Measurements from ENCODE around the gene ADAM11. TPM values are rescaled to one million over a fixed set of nuclear protein-coding genes. Genes with fewer than 3 reads are reported as not detected.

The ADAM11 gene
- total and polyA plus RNA-seq, 7 donors: under 0.01 to 3.3 (median 2.5) TPM; not detected in 1

GRCh38 chr17:44757918-44758413, 822 bp upstream of the ADAM11 start:
- Histone ChIP-seq H3K27ac (no peak overlapping the region), H3K36me3 (no peaks in the 10 kb centered on the region), H3K27me3 (peaks cover 14 to 51% (median 34%) of the 10 kb centered on the region in 3 donors), H3K4me1 (peaks cover 0 to 16% (median 14%) of the 10 kb centered on the region in 4 donors), H3K9me3 (no peaks in the 10 kb centered on the region), H3K4me3 (peak overlapping the region in 1 of 4 donors; percentile 52)
- DNase-seq: no peak
- WGBS, 2 donors: 34 to 46% methylated on average over 5 of the region's 5 CpGs
- no peak for TF ChIP-seq CTCF (IDR thresholded peaks at IDR 0.05)
- TF ChIP-seq EP300 (IDR thresholded peaks at IDR 0.05): no peak
- no peak for TF ChIP-seq POLR2A (IDR thresholded peaks at IDR 0.05)
- no peak for TF ChIP-seq POLR2AphosphoS5 (IDR thresholded peaks at IDR 0.05)
- intact Hi-C loops (cut with DNase I): no loop called here

GRCh38 chr17:44759086-44759915, 513 bp downstream of the ADAM11 start:
- TF ChIP-seq EP300 (IDR thresholded peaks at IDR 0.05) (no peak), POLR2A (IDR thresholded peaks at IDR 0.05) (no peak), POLR2AphosphoS5 (IDR thresholded peaks at IDR 0.05) (no peak), CTCF (IDR thresholded peaks at IDR 0.05) (no peak)
- WGBS, 2 donors: 5 to 7% methylated on average over 60 of the region's 60 CpGs
- Histone ChIP-seq H3K4me1 (peaks cover 0 to 16% (median 14%) of the 10 kb centered on the region in 4 donors), H3K9me3 (no peaks in the 10 kb centered on the region), H3K27ac (no peak overlapping the region), H3K4me3 (peak overlapping the region; percentile 26 to 53 (median 44)), H3K27me3 (peaks cover 14 to 52% (median 34%) of the 10 kb centered on the region in 3 donors), H3K36me3 (no peaks in the 10 kb centered on the region)
- DNase-seq: no peak
- intact Hi-C loops (cut with DNase I): no loop called here

GRCh38 chr17:44759916-44760243, 1.1 kb downstream of the ADAM11 start:
- Histone ChIP-seq H3K4me3 (no peak overlapping the region), H3K4me1 (peaks cover 0 to 16% (median 14%) of the 10 kb centered on the region in 4 donors), H3K36me3 (no peaks in the 10 kb centered on the region), H3K9me3 (no peaks in the 10 kb centered on the region), H3K27me3 (peaks cover 14 to 52% (median 34%) of the 10 kb centered on the region in 3 donors), H3K27ac (no peak overlapping the region)
- WGBS, 2 donors: 59 to 62% methylated on average over 3 of the region's 3 CpGs
- TF ChIP-seq POLR2A (IDR thresholded peaks at IDR 0.05): no peak
- no peak for TF ChIP-seq CTCF (IDR thresholded peaks at IDR 0.05)
- TF ChIP-seq POLR2AphosphoS5 (IDR thresholded peaks at IDR 0.05): no peak
- TF ChIP-seq EP300 (IDR thresholded peaks at IDR 0.05): no peak
- DNase-seq: no peak
- intact Hi-C loops (cut with DNase I): no loop called here

GRCh38 chr17:44760474-44761308, 1.9 kb downstream of the ADAM11 start:
- WGBS, 2 donors: 63 to 81% methylated on average over 13 of the region's 13 CpGs
- TF ChIP-seq POLR2AphosphoS5 (IDR thresholded peaks at IDR 0.05) (no peak), POLR2A (IDR thresholded peaks at IDR 0.05) (no peak), CTCF (IDR thresholded peaks at IDR 0.05) (no peak), EP300 (IDR thresholded peaks at IDR 0.05) (no peak)
- no peaks in the 10 kb centered on the region for H3K36me3 ChIP-seq
- DNase-seq: no peak
- no peaks in the 10 kb centered on the region for H3K9me3 ChIP-seq
- peaks cover 0 to 16% (median 14%) of the 10 kb centered on the region in 4 donors for H3K4me1 ChIP-seq
- H3K27me3 ChIP-seq: peaks cover 14 to 52% (median 34%) of the 10 kb centered on the region in 3 donors
- intact Hi-C loops (cut with DNase I): no loop called here
- H3K27ac ChIP-seq: no peak overlapping the region
- H3K4me3 ChIP-seq: no peak overlapping the region
